ENCODE data around the gene CCNY.

GRCh38 chr10:35339942-35340341 is 3.6 kb downstream of the CCNY start:
- no peak for TF ChIP-seq POLR2A (IDR thresholded peaks at IDR 0.05)
- TF ChIP-seq, protein P1, sequence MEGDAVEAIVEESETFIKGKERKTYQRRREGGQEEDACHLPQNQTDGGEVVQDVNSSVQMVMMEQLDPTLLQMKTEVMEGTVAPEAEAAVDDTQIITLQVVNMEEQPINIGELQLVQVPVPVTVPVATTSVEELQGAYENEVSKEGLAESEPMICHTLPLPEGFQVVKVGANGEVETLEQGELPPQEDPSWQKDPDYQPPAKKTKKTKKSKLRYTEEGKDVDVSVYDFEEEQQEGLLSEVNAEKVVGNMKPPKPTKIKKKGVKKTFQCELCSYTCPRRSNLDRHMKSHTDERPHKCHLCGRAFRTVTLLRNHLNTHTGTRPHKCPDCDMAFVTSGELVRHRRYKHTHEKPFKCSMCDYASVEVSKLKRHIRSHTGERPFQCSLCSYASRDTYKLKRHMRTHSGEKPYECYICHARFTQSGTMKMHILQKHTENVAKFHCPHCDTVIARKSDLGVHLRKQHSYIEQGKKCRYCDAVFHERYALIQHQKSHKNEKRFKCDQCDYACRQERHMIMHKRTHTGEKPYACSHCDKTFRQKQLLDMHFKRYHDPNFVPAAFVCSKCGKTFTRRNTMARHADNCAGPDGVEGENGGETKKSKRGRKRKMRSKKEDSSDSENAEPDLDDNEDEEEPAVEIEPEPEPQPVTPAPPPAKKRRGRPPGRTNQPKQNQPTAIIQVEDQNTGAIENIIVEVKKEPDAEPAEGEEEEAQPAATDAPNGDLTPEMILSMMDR (IDR thresholded peaks at IDR 0.05) = no peak
